GM12872 (cell line): Measurements from ENCODE around the gene BRPF1.

Experiments used
- CTCF ChIP-seq: IDR thresholded peaks from 3 replicates; pipeline ENCODE4 v1.5.1; 2011; ENCODE audit warnings: low read depth, mild to moderate bottlenecking, low read length, moderate library complexity; ENCODE audit not compliant: insufficient read depth

Gene BRPF1

GRCh38 chr3:9731206-9732079 lies at the start of gene BRPF1:
TSS of gene BRPF1 (plus strand) at chr3:9731735. CDS start at chr3:9734141, 2,406 bp downstream.
- no peak for TF ChIP-seq CTCF

- TF ChIP-seq CTCF: no peak
Measured at GRCh38 chr3:9682096-9682495, 49.4 kb upstream of the BRPF1 start.

GRCh38 chr3:9683426-9683825 lies 48.1 kb upstream of the BRPF1 start:
- no peak for TF ChIP-seq CTCF

GRCh38 chr3:9685216-9686049 lies 46.1 kb upstream of the BRPF1 start:
- no peak for TF ChIP-seq CTCF

GRCh38 chr3:9686050-9686550 lies 45.4 kb upstream of the BRPF1 start:
- no peak for TF ChIP-seq CTCF

- no peak for TF ChIP-seq CTCF
Measured at GRCh38 chr3:9686703-9687102, 44.8 kb upstream of the BRPF1 start.

- TF ChIP-seq CTCF: no peak
Measured at GRCh38 chr3:9687514-9687913, 44.0 kb upstream of the BRPF1 start.
